GM18861 (cell line): ENCODE measurements around the gene SCRN2.

ENCODE experiments used
- ATAC-seq: cut with Tn5 transposase; IDR thresholded peaks from one replicate; pipeline ENCODE4 v1.9.1; 2021; ENCODE audit not compliant: unreplicated experiment

The SCRN2 gene

DNA sequence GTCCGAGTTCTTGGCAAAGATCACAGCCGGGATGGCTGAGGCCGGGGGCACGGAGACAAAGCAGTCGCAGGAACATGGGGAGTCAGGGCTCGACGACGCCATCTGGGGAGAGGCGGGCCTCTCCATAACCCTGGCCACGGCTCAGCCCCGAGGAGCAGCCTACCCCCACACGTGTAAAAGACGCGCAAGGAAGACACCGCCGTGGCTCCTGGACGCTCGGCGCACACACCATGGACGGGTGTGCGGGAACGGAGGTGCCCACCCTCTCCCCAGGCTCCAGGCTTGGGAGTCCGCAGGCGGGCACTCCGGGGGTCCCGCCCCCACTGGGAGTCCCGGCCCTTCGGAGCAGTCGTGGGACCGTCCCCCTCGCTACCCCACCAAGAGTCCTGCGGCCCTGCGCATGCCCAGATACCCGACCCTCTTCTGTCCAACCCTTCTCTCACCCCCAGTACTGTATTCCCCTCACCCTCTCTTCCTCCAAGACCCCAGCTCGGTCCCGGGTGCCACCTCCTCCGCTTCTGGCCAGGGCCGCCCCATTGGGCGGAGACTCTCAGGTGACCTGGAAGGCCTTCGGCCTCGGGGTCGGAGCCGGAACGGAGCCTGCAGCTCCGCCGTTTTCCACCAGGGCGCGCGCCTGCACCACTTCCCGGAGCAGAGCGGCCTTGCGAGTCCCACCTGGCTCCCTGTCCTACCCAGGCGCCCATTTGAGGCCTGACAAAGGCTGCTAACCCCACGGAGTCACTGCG is at the start of gene SCRN2:
TSS of gene SCRN2 (minus strand) at position 532 of the 746 bp plus-strand sequence. CDS start at position 102, 430 bp downstream.
- ATAC-seq = peak; percentile 69

DNA sequence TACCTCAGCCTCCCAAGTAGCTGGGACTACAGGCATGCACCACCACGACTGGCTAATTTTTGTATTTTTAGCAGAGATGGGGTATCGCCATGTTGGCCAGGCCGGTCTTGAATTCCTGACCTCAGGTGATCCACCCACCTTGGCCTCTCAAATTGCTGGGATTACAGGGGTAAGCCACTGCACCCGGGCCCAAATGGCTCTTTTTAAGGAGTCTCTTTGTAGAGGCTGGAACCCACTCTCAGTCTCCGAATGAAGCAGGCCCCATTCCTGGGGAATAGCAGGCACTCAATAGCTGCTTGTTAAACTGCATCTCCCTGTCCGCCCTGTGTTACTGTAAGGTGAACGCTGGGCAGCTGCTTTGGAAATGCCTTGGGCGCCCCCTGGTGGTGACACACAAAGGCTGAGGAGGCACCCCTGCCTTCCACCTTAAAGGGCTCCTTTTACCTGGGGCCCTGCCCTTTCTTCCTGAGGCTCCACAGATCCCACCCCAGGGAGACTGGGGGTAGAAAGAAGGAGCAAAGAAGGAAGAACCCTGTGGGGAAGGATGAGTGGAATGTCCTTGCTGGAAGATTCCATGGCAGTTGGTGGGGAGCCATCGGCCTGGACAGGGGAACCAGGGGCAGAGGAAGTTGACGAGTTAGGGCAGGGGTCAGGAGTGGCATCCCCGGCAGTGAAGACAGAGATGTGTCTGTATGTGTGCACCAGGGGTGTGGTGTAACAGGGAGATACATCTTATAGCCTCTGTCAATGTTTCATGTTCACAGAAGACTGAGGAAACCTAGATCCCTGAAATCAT is 48.9 kb upstream of the SCRN2 start:
- peak; percentile 49 for ATAC-seq

DNA sequence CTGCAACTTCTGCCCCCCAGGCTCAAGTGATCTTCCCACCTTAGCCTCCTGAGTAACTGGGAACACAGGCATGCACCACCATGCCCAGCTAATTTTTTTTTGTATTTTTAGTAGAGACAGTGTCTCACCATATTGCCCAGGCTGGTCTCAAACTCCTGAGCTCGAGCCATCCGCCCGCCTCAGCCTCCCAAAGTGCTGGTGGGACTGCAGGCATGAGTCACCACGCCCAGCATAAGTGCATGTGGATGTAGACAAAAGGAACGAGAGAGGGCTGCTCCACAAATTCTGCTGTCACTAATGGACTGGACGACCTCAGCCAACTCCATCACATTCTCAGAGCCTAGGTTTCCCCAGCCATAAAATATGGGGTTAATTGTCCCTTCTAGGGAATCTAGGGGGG is 47.2 kb upstream of the SCRN2 start:
- ATAC-seq = no peak

DNA sequence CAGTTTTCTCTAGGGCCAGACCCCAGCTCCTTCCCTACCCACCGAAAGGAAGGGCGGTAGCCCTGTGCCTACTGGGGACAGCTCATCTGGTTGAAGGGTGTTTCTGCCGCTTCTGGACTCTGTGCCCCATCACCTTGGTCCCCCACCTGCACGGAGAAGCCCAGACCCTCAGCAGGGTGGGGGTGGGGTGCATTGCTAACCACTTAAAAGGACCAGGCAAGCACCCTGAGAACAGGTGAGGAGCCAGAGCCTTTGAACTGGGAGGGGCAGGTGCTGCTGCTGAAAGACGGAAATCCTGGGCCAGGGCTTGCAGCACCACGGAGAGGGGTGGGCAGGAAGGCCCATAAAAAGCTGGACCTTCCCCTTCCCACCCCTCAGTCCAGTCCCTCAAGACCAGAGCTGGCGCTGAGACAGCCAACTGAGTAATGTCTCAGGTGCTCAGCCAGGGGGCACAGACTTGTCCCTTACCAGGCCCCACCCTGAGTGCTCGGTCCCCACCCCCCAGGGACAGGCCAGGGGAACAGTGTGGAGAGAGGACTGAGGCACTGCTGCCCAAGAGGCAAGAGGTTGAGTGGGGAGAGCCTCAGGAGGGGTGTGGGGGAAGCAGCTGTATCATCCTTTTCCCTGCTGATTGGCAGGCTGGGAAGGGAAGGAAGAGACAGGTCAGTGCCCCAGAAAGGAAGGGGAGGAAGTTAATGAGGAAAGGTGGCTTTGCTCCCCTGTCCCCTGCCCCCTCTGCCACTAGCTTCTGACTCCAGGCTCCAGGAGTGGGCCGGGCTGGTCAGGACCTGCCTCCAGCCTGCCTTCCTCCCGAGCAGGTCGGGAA is 44.0 kb upstream of the SCRN2 start:
- ATAC-seq = no peak

DNA sequence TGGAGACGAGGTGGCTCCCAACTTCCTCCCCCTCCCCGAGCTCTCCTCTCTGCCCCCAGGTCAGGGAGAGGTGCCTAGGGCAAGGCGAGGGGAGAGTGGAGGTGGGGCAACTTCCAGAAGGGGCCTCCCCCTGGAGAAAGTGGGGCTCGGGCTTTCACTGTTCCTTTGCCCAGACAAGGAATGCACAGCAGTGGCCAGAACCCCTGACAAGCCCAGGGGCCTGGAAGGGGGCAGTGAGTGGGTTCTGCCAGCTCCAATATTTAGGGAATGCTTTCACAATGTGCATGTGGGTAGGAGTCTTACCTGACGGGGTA is 43.3 kb upstream of the SCRN2 start:
- ATAC-seq = no peak

DNA sequence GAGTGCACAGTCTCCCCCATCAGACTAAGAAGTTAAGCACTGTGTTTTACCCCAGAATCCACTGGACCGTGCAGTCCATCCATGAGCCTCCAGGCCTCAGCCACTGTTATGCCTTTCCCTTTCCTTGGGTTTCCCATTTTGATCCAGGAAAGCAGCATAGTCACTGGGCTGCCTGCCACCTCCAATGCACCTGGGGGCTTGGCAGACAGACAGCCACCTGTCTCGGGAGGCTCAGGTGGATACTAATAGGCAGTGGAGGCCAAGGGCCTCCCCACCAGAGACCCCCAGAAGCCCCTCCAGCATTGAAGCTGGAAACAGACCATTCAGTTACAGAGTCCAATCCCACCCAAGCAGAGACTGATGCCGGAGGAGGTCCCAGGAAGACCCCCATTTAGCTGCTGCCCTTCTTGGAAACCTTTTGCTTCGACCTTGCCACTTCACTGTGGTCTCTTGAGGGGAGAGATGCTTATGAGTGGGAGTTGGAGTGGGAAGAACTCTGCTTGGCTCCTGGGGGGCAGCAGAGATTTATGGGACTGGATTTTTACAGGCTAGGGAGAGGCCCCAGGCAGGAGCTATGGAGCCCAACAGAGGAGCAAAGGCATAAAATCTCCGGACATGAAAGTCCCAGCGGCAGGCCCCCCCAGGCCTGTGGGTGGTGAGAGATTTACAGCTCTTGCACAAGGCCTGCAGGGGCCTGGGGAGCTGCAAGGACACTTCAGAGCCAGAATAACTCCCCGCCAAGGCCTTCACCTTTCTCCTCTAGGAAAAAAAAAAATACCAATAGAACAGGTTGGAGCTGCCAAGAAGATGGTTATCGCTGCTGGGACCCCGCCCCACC is 42.7 kb upstream of the SCRN2 start:
- no peak for ATAC-seq

DNA sequence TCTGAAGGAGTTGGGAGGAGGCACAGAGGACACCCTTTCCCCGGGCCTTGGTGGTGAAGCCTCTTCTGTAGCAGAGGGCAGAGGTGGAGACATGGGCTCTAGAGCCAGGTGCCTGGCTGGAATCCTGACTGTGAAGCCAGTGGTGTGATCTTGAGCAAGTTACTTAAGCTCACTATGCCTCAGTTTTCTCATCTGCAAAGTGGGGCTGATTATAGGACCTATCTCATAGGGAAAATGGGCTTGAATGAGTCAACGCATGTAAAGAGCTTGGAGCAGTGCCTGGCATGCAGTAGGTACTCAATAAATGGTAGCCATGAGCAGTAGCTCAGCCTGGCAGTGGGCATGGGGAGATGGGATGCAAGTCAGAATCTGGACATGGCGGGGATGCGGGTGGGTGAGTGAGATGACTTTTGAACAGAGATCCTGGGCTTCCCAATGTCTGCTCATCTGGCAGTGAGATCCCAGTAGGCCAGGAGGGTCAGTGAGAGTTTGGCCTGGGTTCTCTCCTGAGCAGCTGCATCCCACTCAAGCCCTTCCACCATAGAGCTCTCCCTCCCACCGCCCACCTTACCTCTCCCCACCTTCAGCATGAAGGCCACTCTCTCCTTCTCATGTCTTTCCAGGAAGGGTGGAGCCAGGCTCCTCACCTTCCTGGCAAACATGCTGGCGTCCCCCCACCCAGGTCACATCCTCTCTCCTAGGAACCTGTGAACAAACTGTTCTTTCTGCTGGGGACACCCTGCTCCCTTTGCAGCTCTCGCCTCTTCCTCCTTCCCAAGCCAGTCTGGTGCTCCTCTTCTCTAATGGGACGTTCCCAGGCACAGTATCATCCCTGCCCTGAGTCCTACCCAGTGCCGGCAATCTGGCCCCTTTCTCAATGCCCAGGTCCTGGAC is 41.9 kb upstream of the SCRN2 start:
- no peak for ATAC-seq

DNA sequence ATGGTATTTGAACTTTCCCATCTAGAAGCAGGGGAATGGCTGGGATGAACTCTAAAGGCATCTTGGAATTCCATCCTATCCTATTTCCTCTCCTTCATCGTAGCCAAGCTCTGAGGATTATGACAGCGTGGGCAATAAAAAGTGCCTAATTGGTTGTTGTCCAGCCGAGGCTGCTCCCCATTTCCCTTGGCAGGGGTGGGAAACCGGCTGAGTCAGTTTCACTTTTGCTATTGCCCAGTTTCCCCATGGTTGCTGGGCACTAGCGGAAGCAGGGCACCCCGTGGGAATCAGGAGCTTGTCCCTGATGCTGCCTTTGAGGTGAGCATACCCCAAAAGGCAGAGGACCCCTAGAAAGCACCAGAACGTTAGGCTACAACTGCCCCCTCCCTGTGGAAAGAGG is 41.2 kb upstream of the SCRN2 start:
- no peak for ATAC-seq

DNA sequence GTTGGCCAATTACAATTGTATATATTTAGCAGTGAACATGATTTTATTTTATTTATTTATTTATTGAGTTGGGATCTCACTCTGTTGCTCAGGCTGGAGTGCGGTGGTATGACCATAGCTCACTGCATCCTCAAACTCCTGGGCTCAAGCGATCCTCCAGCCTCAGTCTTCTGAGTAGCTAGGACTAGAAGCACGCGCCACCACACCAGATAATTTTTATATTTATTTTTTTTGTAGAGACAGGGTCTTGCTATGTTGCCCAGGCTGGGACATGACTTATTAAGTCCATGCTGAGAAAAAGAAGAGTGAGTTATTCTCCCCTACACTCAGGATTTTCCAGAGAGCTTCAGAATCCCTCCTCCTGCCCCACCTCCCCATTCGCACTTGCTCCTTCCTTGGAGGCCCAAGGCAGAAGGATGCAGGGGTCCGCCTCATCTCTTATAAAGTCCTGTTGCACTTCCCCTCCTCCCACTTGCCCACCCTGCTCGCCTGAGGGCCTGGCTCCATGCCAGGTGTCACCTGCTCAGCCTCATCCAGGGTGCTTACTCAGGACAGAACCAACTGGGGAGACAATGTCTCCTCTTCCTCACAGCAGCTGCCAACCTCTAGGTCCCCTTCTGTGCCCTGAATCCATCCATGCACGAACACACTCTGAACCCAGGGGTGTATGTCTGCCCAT is 38.8 kb upstream of the SCRN2 start:
- no peak for ATAC-seq

DNA sequence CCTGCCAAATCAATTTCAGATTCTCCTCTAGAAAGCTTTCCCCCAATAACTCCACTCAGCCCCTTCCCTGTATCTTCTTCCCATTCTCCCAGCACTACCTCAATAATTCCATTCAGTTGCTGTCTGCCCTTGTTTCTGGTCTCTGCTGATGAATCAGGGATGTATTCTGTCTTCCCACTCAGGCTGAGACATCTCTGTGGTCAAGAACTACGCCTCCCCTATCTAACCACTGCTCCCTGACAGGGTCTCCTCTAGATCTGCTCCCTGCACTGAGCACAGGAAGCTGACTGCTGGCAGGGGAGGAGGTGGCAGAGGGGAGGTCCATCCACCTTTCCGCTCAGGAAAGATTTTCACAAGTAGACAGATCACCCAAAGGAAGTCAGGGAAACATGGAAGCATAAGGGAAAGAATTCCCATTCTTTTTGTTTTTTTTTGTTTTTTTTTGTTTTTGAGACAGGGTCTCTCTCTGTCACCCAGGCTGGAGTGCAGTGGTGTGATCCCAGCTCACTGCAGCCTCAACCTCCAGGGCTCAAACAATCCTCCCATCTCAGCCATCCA is 38.0 kb upstream of the SCRN2 start:
- ATAC-seq = no peak

DNA sequence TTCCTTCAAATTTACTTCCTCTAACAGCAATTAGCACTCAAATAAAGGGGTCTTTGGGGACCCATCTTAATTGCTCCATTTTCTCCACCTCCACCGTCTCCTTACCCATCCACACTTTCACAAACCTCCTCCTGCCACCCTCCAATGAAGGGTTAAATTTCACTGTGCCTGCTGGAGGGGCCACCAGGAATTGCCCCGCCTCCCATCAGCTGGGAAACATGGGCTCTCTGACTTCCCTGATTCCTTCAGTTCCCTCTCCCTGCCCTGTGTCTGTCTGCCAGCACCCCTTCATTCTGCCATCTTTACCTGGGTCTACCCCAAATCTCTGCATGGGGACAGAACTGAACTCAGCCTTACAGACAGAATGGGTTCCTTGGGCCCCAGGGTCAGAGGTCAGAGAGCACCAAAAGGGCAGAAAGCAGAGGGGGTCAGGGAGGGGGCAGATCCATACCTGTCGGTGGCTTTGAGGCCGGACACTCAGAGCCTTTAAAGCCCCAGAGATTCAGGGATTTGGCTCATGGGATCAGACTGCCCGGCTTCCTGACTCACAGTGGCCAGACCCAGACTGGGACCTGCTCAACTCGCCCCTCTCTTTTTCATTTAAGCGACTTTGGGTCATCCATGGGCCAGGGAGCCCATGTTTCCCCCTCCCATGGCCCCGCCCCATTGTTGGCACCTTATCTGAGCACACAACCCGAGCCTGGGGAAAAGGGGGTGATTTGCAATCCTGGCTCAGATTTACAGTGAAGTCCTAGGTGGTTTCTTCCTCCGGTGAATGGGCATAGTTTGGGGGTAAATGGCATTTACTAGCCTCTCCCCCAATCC is 37.3 kb upstream of the SCRN2 start:
- no peak for ATAC-seq

DNA sequence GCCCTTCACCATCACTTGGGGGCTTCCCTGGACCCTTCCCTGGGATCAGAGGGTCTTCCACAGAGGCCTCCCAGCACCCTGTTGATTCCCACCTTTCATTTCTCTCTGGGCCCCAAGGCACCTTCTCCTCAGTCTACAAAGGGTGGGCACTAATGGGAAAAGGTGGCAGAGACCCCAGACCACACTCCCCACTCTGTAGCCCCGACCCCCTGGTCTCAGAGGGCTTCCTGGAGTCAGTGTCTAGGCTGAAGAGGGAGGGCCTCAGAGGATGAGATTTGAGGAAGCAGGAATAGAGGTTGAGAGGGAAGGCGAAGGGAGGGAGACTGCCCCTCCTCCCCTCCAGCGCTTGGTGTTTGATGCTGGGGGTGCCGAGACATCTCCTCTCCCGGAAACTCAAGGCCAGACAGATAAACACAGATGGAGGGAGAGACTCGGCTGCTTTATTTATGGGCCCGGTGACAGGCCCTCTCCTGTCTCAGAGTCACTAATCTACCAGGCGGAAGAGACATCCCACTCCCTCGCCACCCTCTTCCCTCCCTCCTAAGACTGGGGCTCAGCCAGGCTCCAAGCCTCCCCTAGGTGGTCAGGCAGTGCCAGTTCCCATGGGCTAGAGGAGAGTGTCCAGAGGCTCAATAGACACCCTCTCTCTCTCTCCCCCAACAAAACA is 36.4 kb upstream of the SCRN2 start:
- no peak for ATAC-seq

DNA sequence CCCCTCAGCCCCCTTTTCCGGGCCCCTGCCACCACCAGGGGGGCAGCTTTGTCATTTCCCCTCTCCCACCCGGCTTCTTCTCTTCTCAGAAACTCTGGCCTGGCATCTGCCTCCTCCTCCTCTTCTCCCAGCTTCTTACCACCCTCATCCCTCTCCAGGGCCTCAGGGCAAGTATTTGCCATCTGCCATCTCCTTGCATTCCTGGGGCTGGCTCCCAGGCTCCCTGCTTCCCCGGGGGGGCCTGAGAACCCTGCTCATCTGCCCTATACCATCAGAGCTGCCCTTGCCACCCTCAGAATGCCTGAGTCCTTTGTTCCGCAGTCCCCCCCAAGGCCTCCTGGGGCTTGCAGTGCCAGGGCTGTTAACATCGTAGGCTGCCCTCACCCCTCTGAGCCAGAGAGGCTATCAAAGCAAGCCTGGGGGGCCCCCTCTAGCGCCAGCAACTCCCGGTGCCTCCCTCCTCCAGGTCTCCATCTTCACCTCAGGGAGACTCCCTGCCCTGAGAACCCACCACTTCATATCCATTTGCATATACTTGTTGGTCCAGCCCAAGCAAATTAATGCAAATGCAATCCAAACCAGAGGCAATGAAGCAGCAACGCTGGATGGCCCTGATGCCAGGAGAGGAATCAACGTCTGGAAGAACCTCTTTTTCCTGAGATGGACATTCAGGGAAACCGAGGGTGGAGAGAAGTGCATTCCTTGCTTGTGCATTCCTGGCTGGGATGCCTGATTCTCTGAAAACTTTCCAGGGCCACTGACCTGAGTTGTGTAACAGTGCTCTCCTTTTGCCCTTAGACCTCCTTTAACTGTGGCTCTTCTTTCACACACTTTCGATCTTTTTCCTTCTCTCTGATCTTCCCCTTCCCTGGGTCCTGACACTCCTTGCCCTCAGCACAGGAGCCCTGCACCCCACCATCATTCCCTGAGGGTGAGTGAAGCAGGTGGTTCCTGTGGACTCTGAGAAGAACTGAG is 34.2 kb upstream of the SCRN2 start:
- no peak for ATAC-seq

DNA sequence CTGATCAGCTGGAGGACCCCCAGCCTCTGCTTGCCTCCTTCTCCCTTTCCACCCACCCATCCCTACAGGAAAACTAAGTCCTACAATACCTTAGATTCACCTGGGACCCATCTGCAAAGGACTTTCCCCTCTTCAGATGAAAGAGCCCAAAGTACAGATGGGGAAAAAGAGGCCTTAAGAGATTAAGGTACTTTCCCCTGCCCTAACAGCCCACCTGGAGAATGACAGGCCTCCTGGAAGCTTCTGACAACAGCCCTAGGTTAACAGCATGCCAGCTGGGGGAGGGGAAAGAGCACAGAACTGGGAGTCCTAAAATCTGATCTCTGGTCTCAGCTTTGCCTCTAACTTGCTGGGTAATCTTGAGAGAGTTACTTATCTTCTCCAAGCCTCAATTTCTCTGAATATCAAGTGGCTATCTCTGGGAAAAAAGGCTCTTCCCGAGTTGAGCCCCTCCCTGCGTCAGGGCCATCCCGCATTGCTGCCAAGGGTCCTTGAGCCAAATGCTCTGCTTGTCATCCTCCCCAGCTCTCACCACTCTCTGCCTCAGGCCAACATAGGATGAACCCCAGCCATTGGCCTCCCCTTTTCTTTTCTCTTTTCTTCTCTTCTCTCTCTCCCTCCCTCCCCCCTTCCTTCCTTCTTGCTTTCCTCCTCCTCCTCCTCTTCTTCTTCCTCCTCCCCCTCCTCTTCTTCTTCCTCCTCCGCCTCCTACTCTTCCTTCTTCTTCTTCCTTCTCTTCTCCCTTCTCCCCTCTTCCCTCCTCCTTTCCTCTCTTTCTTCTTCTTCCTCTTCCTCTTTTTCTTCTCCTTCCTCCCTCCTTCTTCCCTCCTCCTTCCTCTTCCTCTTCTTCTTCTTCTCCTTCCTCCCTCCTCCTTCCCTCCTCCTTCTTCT is 32.4 kb upstream of the SCRN2 start:
- ATAC-seq = no peak

DNA sequence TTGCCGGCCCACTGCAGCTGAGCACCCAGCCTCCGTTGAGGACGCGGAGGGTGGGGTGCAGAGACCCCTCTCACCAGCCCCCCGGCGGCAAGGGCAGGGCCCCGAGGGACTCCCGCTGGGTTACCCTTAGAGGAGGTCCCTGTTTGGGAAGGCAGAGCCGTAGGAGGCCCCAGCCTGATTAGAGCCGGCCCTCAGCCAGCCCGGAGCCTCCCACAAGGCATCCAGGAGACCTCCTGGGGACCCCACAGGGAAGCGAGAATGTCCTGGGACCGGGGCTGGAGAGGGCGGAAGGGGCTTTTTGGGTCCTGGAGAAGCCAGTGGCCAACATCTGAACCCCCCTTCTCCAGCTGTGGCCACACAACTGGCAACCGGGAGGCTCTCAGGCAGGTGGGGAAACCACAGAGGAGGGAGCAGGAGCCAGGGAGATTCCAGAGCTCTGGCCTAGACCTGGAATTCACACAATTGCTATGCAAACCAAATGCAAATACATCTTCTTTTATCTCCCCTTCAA is 31.6 kb upstream of the SCRN2 start:
- ATAC-seq = no peak
